CD8-positive, alpha-beta memory T cell (primary cell): ENCODE data around the gene KIF5C. TPM values are rescaled to one million over a fixed set of nuclear protein-coding genes. Genes with fewer than 3 reads are reported as not detected.

Experiments used
- CTCF ChIA-PET: fragments of 350-600 bp; sonication (Branson Sonifier 250); formaldehyde crosslinking; loops from one replicate; lab custom pipeline; 2021; ENCODE audit warnings: antibody characterized with exemption; lab: Charles Lee
- POLR2A ChIA-PET: fragments of 350-600 bp; sonication (Branson Sonifier 250); formaldehyde crosslinking; loops from one replicate; lab custom pipeline; 2021; ENCODE audit warnings: antibody characterized with exemption; lab: Charles Lee
- DNase-seq, 5 donors: peaks; one replicate each; pipeline versions ENCODE4 v3.0.0 to v3.0.0-alpha.2; 2020 to 2022; ENCODE audit warnings: mixed read lengths in 1 of 5
- H3K27ac ChIP-seq: one replicate; pipeline ENCODE4 v1.7.0; 2013; ENCODE audit warnings: low read depth, mild to moderate bottlenecking, low read length, moderate library complexity
- H3K27me3 ChIP-seq: 2 replicates; pipeline ENCODE4 v1.7.0; 2013; ENCODE audit warnings: low read length, mild to moderate bottlenecking; ENCODE audit not compliant: insufficient read depth, poor library complexity, severe bottlenecking
- H3K36me3 ChIP-seq: 2 replicates; pipeline ENCODE4 v1.7.0; 2013; ENCODE audit warnings: mild to moderate bottlenecking, low read length, moderate library complexity; ENCODE audit not compliant: insufficient read depth
- H3K4me1 ChIP-seq: 2 replicates; pipeline ENCODE4 v1.7.0; 2013; ENCODE audit warnings: mild to moderate bottlenecking, low read length, moderate library complexity; ENCODE audit not compliant: insufficient read depth
- H3K4me3 ChIP-seq: 2 replicates; pipeline ENCODE4 v1.7.0; 2013; ENCODE audit warnings: mild to moderate bottlenecking, low read length
- H3K9me3 ChIP-seq: 2 replicates; pipeline ENCODE4 v1.7.0; 2013; ENCODE audit warnings: mild to moderate bottlenecking, low read length
- H3K27ac Mint-ChIP-seq, 8 donors: one replicate each; pipeline ENCODE4 v1.8.0; 2020 to 2021; ENCODE audit warnings: mixed read lengths in 8 of 8, mild to moderate bottlenecking in 6 of 8, inconsistent platforms in 3 of 8, moderate library complexity in 3 of 8
- H3K27me3 Mint-ChIP-seq, 2 donors: one replicate each; pipeline ENCODE4 v1.8.0; 2020 to 2021; ENCODE audit warnings: mixed read lengths in 2 of 2, mild to moderate bottlenecking in 1 of 2, moderate library complexity in 1 of 2
- H3K36me3 Mint-ChIP-seq, 3 donors: one replicate each; pipeline ENCODE4 v1.8.0; 2020 to 2021; ENCODE audit warnings: mixed read lengths in 3 of 3, inconsistent platforms in 1 of 3, mild to moderate bottlenecking in 1 of 3
- H3K4me1 Mint-ChIP-seq, 3 donors: one replicate each; pipeline ENCODE4 v1.8.0; 2020 to 2021; ENCODE audit warnings: mixed read lengths in 3 of 3, inconsistent platforms in 1 of 3, mild to moderate bottlenecking in 1 of 3
- H3K4me3 Mint-ChIP-seq, 7 donors: one replicate each; pipeline ENCODE4 v1.8.0; 2020 to 2021; ENCODE audit warnings: mixed read lengths in 7 of 7, mild to moderate bottlenecking in 6 of 7, moderate library complexity in 4 of 7, inconsistent platforms in 2 of 7
- H3K9me3 Mint-ChIP-seq, 5 donors: one replicate each; pipeline ENCODE4 v1.8.0; 2020 to 2022; ENCODE audit warnings: mixed read lengths in 5 of 5, mild to moderate bottlenecking in 3 of 5, moderate library complexity in 2 of 5, inconsistent platforms in 1 of 5
- polyA plus RNA-seq: library from polyadenylated mRNA; unstranded; fragments of 300-500 nt; fragmentation: Illumina TruSeq; gene quantifications from one replicate; pipeline ENCODE4 v1.2.3, GENCODE V29; 2021
- total RNA-seq, 2 experiments: library from RNA; stranded (reverse); gene quantifications; one replicate each; pipeline ENCODE4 v1.2.3, GENCODE V29; 2021

Gene KIF5C
- total and polyA plus RNA-seq, 3 experiments from 2014 or later = 3.4 to 19.8 (median 18.2) TPM

- Mint-ChIP-seq H3K36me3 (peaks cover 6 to 56% (median 11%) of the 10 kb centered on the region in 3 donors), H3K27ac (peak overlapping the region in 2 of 8 donors; percentile 7 to 35), H3K27me3 (peaks cover 0 to 4% of the 10 kb centered on the region in 2 donors), H3K4me3 (no peak overlapping the region), H3K4me1 (no peaks in the 10 kb centered on the region), H3K9me3 (no peaks in the 10 kb centered on the region)
- H3K27me3 ChIP-seq = no peaks in the 10 kb centered on the region
- no peaks in the 10 kb centered on the region for H3K9me3 ChIP-seq
- ChIA-PET CTCF (no interaction called here), POLR2A (no interaction called here)
- no peak overlapping the region for H3K4me3 ChIP-seq
- no peaks in the 10 kb centered on the region for H3K4me1 ChIP-seq
- H3K27ac ChIP-seq = no peak overlapping the region
- DNase-seq = no peak
- H3K36me3 ChIP-seq = no peaks in the 10 kb centered on the region
Observed at GRCh38 chr2:148996805-148997204, 121.8 kb downstream of the KIF5C start.

- ChIA-PET POLR2A (no interaction called here), CTCF (no interaction called here)
- Histone ChIP-seq H3K4me1 (no peaks in the 10 kb centered on the region), H3K36me3 (no peaks in the 10 kb centered on the region), H3K27ac (no peak overlapping the region), H3K27me3 (no peaks in the 10 kb centered on the region), H3K4me3 (no peak overlapping the region), H3K9me3 (no peaks in the 10 kb centered on the region)
- Mint-ChIP-seq H3K4me3 (no peak overlapping the region), H3K27ac (no peak overlapping the region), H3K27me3 (peaks cover 0 to 4% of the 10 kb centered on the region in 2 donors), H3K4me1 (no peaks in the 10 kb centered on the region), H3K9me3 (no peaks in the 10 kb centered on the region), H3K36me3 (peaks cover 6 to 62% (median 15%) of the 10 kb centered on the region in 3 donors)
- DNase-seq = no peak
Observed at GRCh38 chr2:148998165-148998830, 123.3 kb downstream of the KIF5C start.

- H3K27me3 Mint-ChIP-seq = peaks cover 0 to 4% of the 10 kb centered on the region in 2 donors
- DNase-seq = no peak
- H3K4me1 Mint-ChIP-seq = no peaks in the 10 kb centered on the region
- no peak overlapping the region for H3K4me3 ChIP-seq
- no peaks in the 10 kb centered on the region for H3K9me3 Mint-ChIP-seq
- H3K36me3 Mint-ChIP-seq = peaks cover 6 to 60% (median 15%) of the 10 kb centered on the region in 3 donors
- H3K27me3 ChIP-seq = no peaks in the 10 kb centered on the region
- H3K27ac Mint-ChIP-seq = peak overlapping the region in 2 of 8 donors; percentile 14 to 29
- ChIA-PET CTCF (no interaction called here), POLR2A (no interaction called here)
- no peaks in the 10 kb centered on the region for H3K4me1 ChIP-seq
- H3K27ac ChIP-seq = no peak overlapping the region
- H3K9me3 ChIP-seq = no peaks in the 10 kb centered on the region
- H3K36me3 ChIP-seq = no peaks in the 10 kb centered on the region
- no peak overlapping the region for H3K4me3 Mint-ChIP-seq
Observed at GRCh38 chr2:148998831-148999200, 123.8 kb downstream of the KIF5C start.

GRCh38 chr2:148999451-148999921, 124.5 kb downstream of the KIF5C start:
- Histone ChIP-seq H3K27me3 (no peaks in the 10 kb centered on the region), H3K27ac (no peak overlapping the region), H3K4me3 (no peak overlapping the region), H3K4me1 (no peaks in the 10 kb centered on the region), H3K36me3 (no peaks in the 10 kb centered on the region), H3K9me3 (no peaks in the 10 kb centered on the region)
- Mint-ChIP-seq H3K27me3 (peaks cover 0 to 4% of the 10 kb centered on the region in 2 donors), H3K36me3 (peaks cover 6 to 57% (median 15%) of the 10 kb centered on the region in 3 donors), H3K9me3 (no peaks in the 10 kb centered on the region), H3K4me1 (no peaks in the 10 kb centered on the region), H3K27ac (no peak overlapping the region), H3K4me3 (no peak overlapping the region)
- no peak for DNase-seq
- ChIA-PET POLR2A (interaction anchor here (0.6 kb wide), 1 partner anchor 586 kb away, joined by 3 read pairs; no protein-coding TSS in a partner anchor), CTCF (no interaction called here)

GRCh38 chr2:149000158-149000938, 125.3 kb downstream of the KIF5C start:
- Histone ChIP-seq H3K4me1 (no peaks in the 10 kb centered on the region), H3K4me3 (no peak overlapping the region), H3K27me3 (no peaks in the 10 kb centered on the region), H3K27ac (no peak overlapping the region), H3K36me3 (no peaks in the 10 kb centered on the region), H3K9me3 (no peaks in the 10 kb centered on the region)
- H3K4me1 Mint-ChIP-seq = no peaks in the 10 kb centered on the region
- DNase-seq = no peak
- H3K36me3 Mint-ChIP-seq = peaks cover under 1 to 54% (median 11%) of the 10 kb centered on the region in 3 donors
- H3K27ac Mint-ChIP-seq = peak overlapping the region in 2 of 8 donors; percentile 25 to 78
- H3K27me3 Mint-ChIP-seq = peaks cover 0 to 4% of the 10 kb centered on the region in 2 donors
- H3K9me3 Mint-ChIP-seq = no peaks in the 10 kb centered on the region
- CTCF ChIA-PET = interaction anchor here (0.7 to 0.8 kb wide), 2 partner anchors 17 kb away, joined by 3 read pairs; no protein-coding TSS in a partner anchor
- no peak overlapping the region for H3K4me3 Mint-ChIP-seq
- POLR2A ChIA-PET = interaction anchor here (0.6 kb wide), 1 partner anchor 14 kb away, joined by 3 read pairs; no protein-coding TSS in a partner anchor

GRCh38 chr2:149001496-149001895, 126.5 kb downstream of the KIF5C start:
- no peak for DNase-seq
- Histone ChIP-seq H3K27me3 (no peaks in the 10 kb centered on the region), H3K27ac (no peak overlapping the region), H3K4me3 (no peak overlapping the region), H3K9me3 (no peaks in the 10 kb centered on the region), H3K36me3 (no peaks in the 10 kb centered on the region), H3K4me1 (no peaks in the 10 kb centered on the region)
- peaks cover 0 to 48% (median 14%) of the 10 kb centered on the region in 3 donors for H3K36me3 Mint-ChIP-seq
- peaks cover 0 to 4% of the 10 kb centered on the region in 2 donors for H3K27me3 Mint-ChIP-seq
- no peaks in the 10 kb centered on the region for H3K9me3 Mint-ChIP-seq
- H3K4me1 Mint-ChIP-seq = no peaks in the 10 kb centered on the region
- ChIA-PET POLR2A (no interaction called here), CTCF (interaction anchor here (0.8 to 1.2 kb wide), 2 partner anchors 15 to 16 kb away, joined by 3 to 6 read pairs; no protein-coding TSS in a partner anchor)
- no peak overlapping the region for H3K4me3 Mint-ChIP-seq
- H3K27ac Mint-ChIP-seq = no peak overlapping the region

- no peaks in the 10 kb centered on the region for H3K36me3 ChIP-seq
- no peaks in the 10 kb centered on the region for H3K9me3 Mint-ChIP-seq
- no peak overlapping the region for H3K4me3 ChIP-seq
- no peaks in the 10 kb centered on the region for H3K4me1 ChIP-seq
- H3K27me3 ChIP-seq = no peaks in the 10 kb centered on the region
- no peak for DNase-seq
- H3K9me3 ChIP-seq = no peaks in the 10 kb centered on the region
- peaks cover 0 to 44% (median 14%) of the 10 kb centered on the region in 3 donors for H3K36me3 Mint-ChIP-seq
- H3K4me3 Mint-ChIP-seq = no peak overlapping the region
- peaks cover 0 to 4% of the 10 kb centered on the region in 2 donors for H3K27me3 Mint-ChIP-seq
- H3K27ac Mint-ChIP-seq = no peak overlapping the region
- no peak overlapping the region for H3K27ac ChIP-seq
- POLR2A ChIA-PET = no interaction called here
- CTCF ChIA-PET = interaction anchor here (1.2 kb wide), 1 partner anchor 14 kb away, joined by 6 read pairs; no protein-coding TSS in a partner anchor
- H3K4me1 Mint-ChIP-seq = no peaks in the 10 kb centered on the region
Observed at GRCh38 chr2:149002378-149002890, 127.4 kb downstream of the KIF5C start.
